Thymus (tissue), 11 donors: ENCODE data around the gene ZNF662. TPM values are rescaled to one million over a fixed set of nuclear protein-coding genes. Genes with fewer than 3 reads are reported as not detected.

Source experiments
- DNase-seq, 9 donors: peaks; one replicate each; pipeline ENCODE4 v3.0.0-alpha.2; 2013; ENCODE audit warnings: low spot score in 9 of 9, low read depth in 6 of 9, missing footprints in 1 of 9
- H3K27ac ChIP-seq, 2 donors: one replicate each; pipeline ENCODE4 v1.5.1; 2013; ENCODE audit warnings: control low read depth in 1 of 2, low read depth in 1 of 2, low read length in 1 of 2, mild to moderate bottlenecking in 1 of 2, moderate library complexity in 1 of 2
- H3K27me3 ChIP-seq, 2 donors: one replicate each; pipeline ENCODE4 v1.5.1; 2013; ENCODE audit warnings: low read length in 1 of 2; ENCODE audit not compliant: control insufficient read depth in 2 of 2, insufficient read depth in 1 of 2
- H3K36me3 ChIP-seq, 2 donors: one replicate each; pipeline ENCODE4 v1.5.1; 2013; ENCODE audit warnings: low read length in 1 of 2, mild to moderate bottlenecking in 1 of 2, moderate library complexity in 1 of 2; ENCODE audit not compliant: control insufficient read depth in 2 of 2, insufficient read depth in 2 of 2
- H3K4me1 ChIP-seq, 2 donors: one replicate each; pipeline ENCODE4 v1.5.1; 2013; ENCODE audit warnings: low read length in 2 of 2; ENCODE audit not compliant: control insufficient read depth in 2 of 2, insufficient read depth in 2 of 2
- H3K4me3 ChIP-seq, 2 donors: one replicate each; pipeline ENCODE4 v1.5.1; 2013; ENCODE audit warnings: low read length in 2 of 2, control low read depth in 1 of 2, mild to moderate bottlenecking in 1 of 2
- H3K9me3 ChIP-seq, 2 donors: one replicate each; pipeline ENCODE4 v1.5.1; 2013; ENCODE audit warnings: low read length in 1 of 2, mild to moderate bottlenecking in 1 of 2; ENCODE audit not compliant: control insufficient read depth in 2 of 2, insufficient read depth in 1 of 2
- WGBS: extraction: QIAGEN DNeasy Blood & Tissue Kit; methylation state at CpG from one replicate; pipeline ENCODE4 v1.1.7; 2013; 5-methylcytosine and 5-hydroxymethylcytosine counted together
- polyA plus RNA-seq: library from polyadenylated mRNA; stranded (reverse); fragments of 200-250 nt; gene quantifications from one replicate; pipeline ENCODE4 v1.2.3, GENCODE V29; 2013
- total RNA-seq: library from RNA; stranded (reverse); fragments of 120-200 nt; gene quantifications from one replicate; pipeline ENCODE4 v1.2.4, GENCODE V29; 2013
- donor health status: healthy.

The ZNF662 gene
- total and polyA plus RNA-seq, 2 donors: 2.8 to 5.5 TPM

- WGBS: 87% methylated on average over 9 of the region's 9 CpGs
- no peak overlapping the region for H3K4me3 ChIP-seq
- DNase-seq: no peak
- no peaks in the 10 kb centered on the region for H3K36me3 ChIP-seq
- no peaks in the 10 kb centered on the region for H3K9me3 ChIP-seq
- no peak overlapping the region for H3K27ac ChIP-seq
- peaks cover 0 to 8% of the 10 kb centered on the region in 2 donors for H3K27me3 ChIP-seq
- no peaks in the 10 kb centered on the region for H3K4me1 ChIP-seq
Measured at GRCh38 chr3:42873221-42873982, 32.5 kb upstream of the ZNF662 start.

- H3K36me3 ChIP-seq: no peaks in the 10 kb centered on the region
- H3K27me3 ChIP-seq: peaks cover 0 to 13% of the 10 kb centered on the region in 2 donors
- no peaks in the 10 kb centered on the region for H3K4me1 ChIP-seq
- DNase-seq: no peak
- no peaks in the 10 kb centered on the region for H3K9me3 ChIP-seq
- 94% methylated on average over 10 of the region's 10 CpGs for WGBS
- H3K4me3 ChIP-seq: no peak overlapping the region
- no peak overlapping the region for H3K27ac ChIP-seq
Measured at GRCh38 chr3:42874749-42875148, 31.2 kb upstream of the ZNF662 start.

DNA sequence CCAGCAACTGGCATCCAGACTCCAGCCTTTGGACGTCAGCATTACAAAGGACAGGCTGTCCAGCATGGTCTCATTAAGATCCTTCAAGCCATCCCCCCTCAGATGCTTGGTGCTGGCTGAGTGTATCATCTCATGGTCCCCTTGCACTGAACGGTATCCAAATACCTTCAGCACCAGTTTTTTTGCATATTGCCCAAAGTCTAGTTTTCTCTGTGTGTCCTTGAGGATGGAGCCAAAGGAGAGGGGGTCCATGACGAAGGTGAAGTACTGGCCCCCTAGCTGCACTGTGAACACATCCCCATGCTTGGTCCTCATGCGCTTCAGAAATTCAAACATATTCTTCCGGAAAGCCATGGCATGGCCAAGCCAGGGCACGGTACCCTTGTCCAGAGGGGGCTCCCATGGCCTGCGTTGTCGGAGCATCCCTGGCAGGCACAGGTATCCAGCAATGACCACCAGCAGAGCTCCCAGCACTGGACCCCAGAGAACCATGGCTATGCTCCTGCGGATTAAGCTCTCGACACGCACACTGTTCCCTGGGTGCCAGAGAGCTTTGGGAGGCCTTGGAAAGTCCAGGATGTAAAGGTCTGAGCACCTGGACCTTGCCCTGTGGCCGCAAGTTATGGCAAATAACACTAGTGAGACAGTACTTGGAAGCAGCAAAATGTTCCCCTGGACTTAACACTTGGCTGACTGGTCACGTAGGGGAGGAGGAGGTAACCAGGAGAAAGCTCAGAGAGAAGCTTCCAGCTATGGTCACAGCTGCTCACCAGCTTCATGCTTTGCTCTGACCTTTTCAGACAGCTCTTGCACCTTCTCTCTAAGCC, 30.4 kb upstream of the ZNF662 start, which contains the start of gene CYP8B1:
CYP8B1 (minus strand) TSS at position 555 of the 827 bp plus-strand sequence; CDS start at position 492, 63 bp downstream.
- no peak for DNase-seq
- peaks cover 3% of the 10 kb centered on the region in 2 donors for H3K4me1 ChIP-seq
- H3K27me3 ChIP-seq: peaks cover 2 to 16% of the 10 kb centered on the region in 2 donors
- H3K4me3 ChIP-seq: no peak within 1 kb of the TSS
- 93% methylated on average over 13 of the region's 13 CpGs for WGBS
- no peaks in the 10 kb centered on the region for H3K9me3 ChIP-seq
- no peaks in the 10 kb centered on the region for H3K36me3 ChIP-seq
- H3K27ac ChIP-seq: no peak within 1 kb of the TSS

GRCh38 chr3:42876401-42876800, 29.5 kb upstream of the ZNF662 start:
- H3K27ac ChIP-seq: no peak overlapping the region
- H3K4me1 ChIP-seq: peaks cover 6 to 9% of the 10 kb centered on the region in 2 donors
- no peaks in the 10 kb centered on the region for H3K36me3 ChIP-seq
- DNase-seq: no peak
- no peaks in the 10 kb centered on the region for H3K9me3 ChIP-seq
- H3K4me3 ChIP-seq: no peak overlapping the region
- peaks cover 2 to 20% of the 10 kb centered on the region in 2 donors for H3K27me3 ChIP-seq
- 82% methylated on average over 1 of the region's 1 CpG for WGBS

DNA sequence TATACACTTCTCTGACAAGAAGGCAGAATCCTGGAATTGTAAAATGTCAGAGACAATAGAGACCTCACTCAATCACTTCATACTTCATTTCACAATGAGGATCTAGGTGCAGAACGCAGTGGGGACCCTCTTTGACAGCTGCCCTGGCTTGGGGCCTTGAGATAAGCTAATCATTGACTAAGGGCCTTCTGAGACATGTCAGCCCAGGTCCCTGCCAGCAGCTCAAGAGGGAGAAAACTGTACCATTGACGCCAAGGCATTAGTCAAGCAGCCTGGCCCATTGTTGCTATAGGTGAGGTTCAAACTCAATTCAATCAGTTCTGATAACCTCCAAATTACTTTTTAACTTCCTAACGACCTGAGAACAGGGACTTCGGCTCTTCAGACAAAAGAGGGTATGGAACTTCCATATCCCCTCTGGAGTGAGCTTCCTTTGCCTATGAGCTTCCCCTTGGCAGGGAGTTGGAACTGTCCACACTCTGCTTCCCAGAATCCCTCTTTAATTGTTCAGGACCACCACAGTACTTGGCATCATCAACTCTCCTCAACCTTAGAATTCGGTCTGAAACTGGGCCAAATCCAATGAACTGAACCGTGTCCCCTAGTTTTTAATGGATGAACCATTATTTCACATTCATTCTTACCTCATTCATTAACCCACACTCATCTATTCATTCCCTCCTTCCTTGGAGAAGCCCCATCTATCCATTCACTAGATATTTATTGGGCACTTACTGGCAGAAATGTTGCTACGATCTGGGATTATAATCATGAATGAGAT, 28.8 kb upstream of the ZNF662 start:
- peaks cover 2 to 20% of the 10 kb centered on the region in 2 donors for H3K27me3 ChIP-seq
- DNase-seq: no peak
- no peaks in the 10 kb centered on the region for H3K36me3 ChIP-seq
- H3K27ac ChIP-seq: no peak overlapping the region
- no peaks in the 10 kb centered on the region for H3K9me3 ChIP-seq
- H3K4me3 ChIP-seq: no peak overlapping the region
- WGBS: 91% methylated on average over 7 of the region's 7 CpGs
- peaks cover 9 to 13% of the 10 kb centered on the region in 2 donors for H3K4me1 ChIP-seq

GRCh38 chr3:42877881-42878280, 28.1 kb upstream of the ZNF662 start:
- Histone ChIP-seq H3K9me3 (no peaks in the 10 kb centered on the region), H3K4me1 (peaks cover 9 to 13% of the 10 kb centered on the region in 2 donors), H3K27ac (no peak overlapping the region), H3K27me3 (peaks cover 2 to 20% of the 10 kb centered on the region in 2 donors), H3K4me3 (no peak overlapping the region), H3K36me3 (no peaks in the 10 kb centered on the region)
- WGBS: 99% methylated on average over 2 of the region's 2 CpGs
- DNase-seq: no peak

DNA sequence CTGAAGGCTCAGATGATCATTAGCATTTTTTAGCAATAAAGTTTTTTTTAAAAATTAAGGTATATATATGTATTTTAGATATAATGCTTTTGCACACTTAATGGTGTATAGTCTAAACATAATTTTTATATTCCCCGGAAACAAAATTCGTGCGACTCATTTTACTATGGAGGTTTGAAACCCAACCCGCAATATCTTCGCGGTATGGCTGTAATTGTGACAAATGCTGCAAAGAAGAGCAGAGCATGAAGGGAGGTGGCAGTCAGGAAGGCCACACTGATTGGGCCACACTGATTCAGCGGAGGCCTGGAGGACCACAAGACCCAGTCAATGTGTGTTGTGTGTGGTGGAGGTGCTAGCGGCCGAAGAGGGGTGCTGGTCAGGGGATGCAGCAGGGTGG, 25.8 kb upstream of the ZNF662 start:
- peaks cover 9 to 13% of the 10 kb centered on the region in 2 donors for H3K4me1 ChIP-seq
- H3K9me3 ChIP-seq: no peaks in the 10 kb centered on the region
- 85% methylated on average over 9 of the region's 9 CpGs for WGBS
- peak overlapping the region; percentile 55 to 71 for H3K4me3 ChIP-seq
- peak in 1 of 9 donors; percentile 8 for DNase-seq
- no peaks in the 10 kb centered on the region for H3K36me3 ChIP-seq
- peaks cover 2 to 15% of the 10 kb centered on the region in 2 donors for H3K27me3 ChIP-seq
- no peak overlapping the region for H3K27ac ChIP-seq

- H3K4me3 ChIP-seq: peak overlapping the region; percentile 55 to 71
- H3K27ac ChIP-seq: peak overlapping the region in 1 of 2 donors; percentile 66
- peaks cover 9 to 13% of the 10 kb centered on the region in 2 donors for H3K4me1 ChIP-seq
- no peaks in the 10 kb centered on the region for H3K9me3 ChIP-seq
- 4% methylated on average over 61 of the region's 61 CpGs for WGBS
- H3K27me3 ChIP-seq: peaks cover 2 to 14% of the 10 kb centered on the region in 2 donors
- H3K36me3 ChIP-seq: no peaks in the 10 kb centered on the region
- peak; percentile 73 to 94 (median 80) for DNase-seq
Measured at GRCh38 chr3:42880601-42881451, 25.1 kb upstream of the ZNF662 start.
